ENCODE data around the gene DYNLL1. TPM values are rescaled to one million over a fixed set of nuclear protein-coding genes. Genes with fewer than 3 reads are reported as not detected.
"Not testable (repeated sequence)": the region's sequence is repeated elsewhere in the genome, so short reads cannot be mapped to it uniquely, and the experiment has no call there.

Gene DYNLL1
- total RNA-seq (10 to 100 TPM; 57.0 to 57.8 TPM), polyA plus RNA-seq (100 to 1,000 TPM; 156 to 192 (median 179) TPM), total RNA-seq (22.7 to 67.5 (median 31.9) reads per million in 6 experiments)

DNA sequence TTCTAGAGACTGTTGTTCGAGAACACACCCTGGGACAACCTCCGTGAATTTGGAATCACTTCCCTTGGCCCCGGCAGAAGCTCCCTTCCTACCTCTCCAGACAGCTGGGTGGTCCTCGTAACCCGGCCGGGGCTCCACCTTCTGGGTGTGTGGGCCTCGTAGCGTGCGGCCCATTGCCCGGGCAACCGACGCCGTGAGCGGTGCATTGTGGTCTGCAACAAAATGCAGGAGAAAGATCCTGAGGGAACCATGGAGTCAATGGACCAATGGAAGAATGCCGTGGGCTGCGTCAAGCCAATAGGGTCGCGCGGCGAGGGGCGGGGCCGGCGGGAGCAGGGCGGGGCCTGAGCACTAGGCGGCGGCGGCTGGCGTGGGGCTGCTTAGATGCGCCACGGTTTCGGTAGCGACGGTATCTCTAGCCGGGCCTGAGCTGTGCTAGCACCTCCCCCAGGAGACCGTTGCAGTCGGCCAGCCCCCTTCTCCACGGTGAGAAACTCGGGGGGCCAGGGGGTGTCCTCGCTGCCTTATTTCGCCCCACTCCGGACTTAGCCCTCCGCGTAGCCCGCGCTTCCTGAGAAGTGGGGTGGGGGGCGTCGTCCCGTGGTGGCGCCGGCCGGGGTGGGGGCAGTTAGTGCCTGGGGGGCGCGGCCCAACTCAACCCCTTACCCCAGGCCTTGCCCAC is at the start of gene DYNLL1:
TSS of gene DYNLL1 (plus strand) at position 383 of the 682 bp plus-strand sequence. CDS start 309 bp downstream, outside the sequence.
- POLR2A ChIA-PET, result interaction anchor here (0.6 to 5.9 kb wide), 12 partner anchors 17 to 295 kb away, joined by 3 to 52 read pairs (median 4); partner anchors contain the start of genes POP5, RNF10, RPLP0 and SRSF9
- ATAC-seq (peak; percentile 91 to 95), DNase-seq (peak; percentile 95 to 100 (median 98))
- H3K36me3 Mint-ChIP-seq, result peaks cover 0 to 29% (median 0%) of the 10 kb centered on the region in 3 donors
- H3K4me1 Mint-ChIP-seq, result peaks cover 13 to 37% (median 25%) of the 10 kb centered on the region in 4 donors
- peaks cover 0 to 2% (median 0%) of the 10 kb centered on the region in 5 donors for H3K27me3 Mint-ChIP-seq
- no peaks in the 10 kb centered on the region for H3K9me3 Mint-ChIP-seq
- peak within 1 kb of the TSS; percentile 83 to 98 (median 94) for H3K4me3 Mint-ChIP-seq
- H3K27ac Mint-ChIP-seq, result peak within 1 kb of the TSS; percentile 58 to 96 (median 94)

DNA sequence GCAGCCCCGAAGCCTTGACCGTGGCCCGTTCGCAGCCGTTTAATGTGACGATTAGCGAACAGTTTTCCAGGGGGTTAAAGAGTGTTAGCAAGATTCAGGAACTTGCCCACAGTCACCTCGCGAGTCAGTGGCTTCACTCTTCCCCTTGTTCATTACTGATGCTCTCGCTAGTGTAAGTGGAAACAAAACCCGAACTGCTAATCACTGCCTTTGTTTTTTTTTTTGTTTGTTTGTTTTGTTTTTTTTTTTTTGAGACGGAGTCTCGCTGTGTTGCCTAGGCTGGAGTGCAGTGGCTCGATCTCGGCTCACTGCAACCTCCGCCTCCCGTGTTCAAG is 49.1 kb upstream of the DYNLL1 start:
- DNase-seq, ATAC-seq, H3K9me3 Mint-ChIP-seq, H3K27me3 Mint-ChIP-seq: not testable (repeated sequence)
- Mint-ChIP-seq H3K27ac (peak overlapping the region; percentile 94 to 99 (median 98)), H3K4me1 (peaks cover 9 to 45% (median 27%) of the 10 kb centered on the region in 4 donors), H3K4me3 (peak overlapping the region; percentile 90 to 100 (median 98)), H3K36me3 (peaks cover 0 to 36% (median 0%) of the 10 kb centered on the region in 3 donors)
- POLR2A ChIA-PET, result interaction anchor here (0.7 to 3.6 kb wide), 4 partner anchors 8 to 1978 kb away, joined by 4 to 18 read pairs (median 4); partner anchors contain the start of genes RPLP0 and SRSF9

DNA sequence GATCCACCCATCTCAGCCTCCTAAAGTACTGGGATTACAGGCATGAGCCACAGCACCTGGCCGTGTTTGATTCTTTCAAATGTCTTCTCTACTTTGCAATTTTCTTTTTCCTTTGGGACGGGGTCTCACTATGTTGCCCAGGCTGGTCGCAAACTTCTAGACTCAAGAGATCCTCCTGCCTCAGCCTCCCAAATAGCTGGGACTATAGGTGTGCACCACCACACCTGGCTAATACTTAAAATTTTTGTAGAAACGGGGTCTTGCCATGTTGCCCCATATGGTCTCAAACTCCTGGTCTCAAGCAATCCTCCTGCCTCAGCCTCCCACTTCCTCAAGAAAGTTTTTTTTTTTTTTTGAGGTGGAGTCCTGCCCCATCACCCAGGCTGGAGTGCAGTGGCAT is 47.9 kb upstream of the DYNLL1 start:
- ATAC-seq, result no peak
- POLR2A ChIA-PET, result interaction anchor here (0.7 to 3.6 kb wide), 9 partner anchors 8 to 331 kb away, joined by 3 to 19 read pairs (median 3); partner anchors contain the start of gene SRSF9
- Mint-ChIP-seq H3K27me3 (peaks cover 0 to 1% (median 0%) of the 10 kb centered on the region in 5 donors), H3K36me3 (peaks cover 0 to 38% (median 0%) of the 10 kb centered on the region in 3 donors), H3K9me3 (no peaks in the 10 kb centered on the region), H3K4me3 (peak overlapping the region in 9 of 10 donors; percentile 90 to 100 (median 97)), H3K4me1 (peaks cover 9 to 46% (median 27%) of the 10 kb centered on the region in 4 donors), H3K27ac (peak overlapping the region in 6 of 10 donors; percentile 59 to 99 (median 98))
- DNase-seq, result no peak

GRCh38 chr12:120452524-120452923 is 43.4 kb upstream of the DYNLL1 start:
- H3K4me1 Mint-ChIP-seq, result peaks cover 5 to 28% (median 13%) of the 10 kb centered on the region in 4 donors
- not testable (repeated sequence) for H3K4me3 Mint-ChIP-seq, H3K27me3 Mint-ChIP-seq, DNase-seq, ATAC-seq, H3K9me3 Mint-ChIP-seq
- H3K36me3 Mint-ChIP-seq, result peaks cover 0 to 62% (median 0%) of the 10 kb centered on the region in 3 donors
- H3K27ac Mint-ChIP-seq, result peak overlapping the region in 2 of 10 donors; percentile 52 to 65
- POLR2A ChIA-PET, result interaction anchor here (2.0 kb wide), 1 partner anchor 16 kb away, joined by 5 read pairs; no protein-coding TSS in a partner anchor

- Mint-ChIP-seq H3K36me3 (peaks cover 0 to 67% (median 0%) of the 10 kb centered on the region in 3 donors), H3K9me3 (no peaks in the 10 kb centered on the region), H3K4me1 (peaks cover 0 to 21% (median 10%) of the 10 kb centered on the region in 4 donors), H3K27ac (peak overlapping the region in 4 of 10 donors; percentile 21 to 61 (median 34)), H3K27me3 (no peaks in the 10 kb centered on the region), H3K4me3 (peak overlapping the region in 1 of 10 donors; percentile 4)
- DNase-seq (no peak), ATAC-seq (no peak)
- POLR2A ChIA-PET, result interaction anchor here (0.5 to 2.0 kb wide), 3 partner anchors 15 to 898 kb away, joined by 3 to 7 read pairs (median 5); partner anchors contain the start of gene DYNLL1
Observed at GRCh38 chr12:120453060-120453750, 42.7 kb upstream of the DYNLL1 start.

GRCh38 chr12:120453977-120454376 is 41.9 kb upstream of the DYNLL1 start:
- POLR2A ChIA-PET, result interaction anchor here (0.6 to 2.0 kb wide), 4 partner anchors 14 to 1767 kb away, joined by 3 to 7 read pairs (median 4); partner anchors contain the start of gene DYNLL1

GRCh38 chr12:120455302-120455701 is 40.6 kb upstream of the DYNLL1 start:
- POLR2A ChIA-PET, result interaction anchor here (0.6 kb wide), 1 partner anchor 10 kb away, joined by 4 read pairs; no protein-coding TSS in a partner anchor

More at GRCh38 chr12:120453977-120454376, 41.9 kb upstream of the DYNLL1 start:
- Mint-ChIP-seq H3K36me3 (peaks cover 0 to 71% (median 3%) of the 10 kb centered on the region in 3 donors), H3K27me3 (no peaks in the 10 kb centered on the region), H3K9me3 (no peaks in the 10 kb centered on the region), H3K27ac (peak overlapping the region in 7 of 10 donors; percentile 8 to 81 (median 35)), H3K4me3 (no peak overlapping the region), H3K4me1 (peaks cover 0 to 18% (median 10%) of the 10 kb centered on the region in 4 donors)
- ATAC-seq (peak; percentile 87 to 94), DNase-seq (peak in 2 of 10 donors; percentile 25 to 37)

DNA sequence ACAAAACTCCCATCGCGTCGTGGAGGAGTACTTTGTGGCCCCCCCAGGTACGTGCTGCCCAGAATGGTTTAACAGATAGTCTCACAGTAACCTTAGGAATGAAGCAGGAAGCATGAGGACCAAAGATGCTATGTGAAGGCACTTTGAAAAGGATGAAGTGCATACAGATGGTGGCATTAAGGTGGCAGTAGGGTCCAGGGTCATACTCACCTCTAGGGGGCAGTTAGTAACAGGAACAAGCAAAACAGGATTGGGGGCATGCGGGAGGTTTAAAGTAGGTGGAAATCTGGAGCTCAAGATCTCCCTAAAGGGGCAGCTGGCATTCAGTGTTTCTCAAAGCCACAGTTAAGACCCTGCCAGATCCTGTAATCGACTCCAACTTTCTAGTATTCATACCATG is 38.8 kb upstream of the DYNLL1 start:
- Mint-ChIP-seq H3K4me1 (peaks cover 0 to 7% (median 6%) of the 10 kb centered on the region in 4 donors), H3K27ac (peak overlapping the region in 7 of 10 donors; percentile 26 to 90 (median 58)), H3K4me3 (no peak overlapping the region), H3K36me3 (peaks cover 0 to 82% (median 7%) of the 10 kb centered on the region in 3 donors), H3K27me3 (no peaks in the 10 kb centered on the region), H3K9me3 (no peaks in the 10 kb centered on the region)
- POLR2A ChIA-PET, result interaction anchor here (0.6 to 0.7 kb wide), 4 partner anchors 28 to 1218 kb away, joined by 3 to 8 read pairs (median 5); no protein-coding TSS in a partner anchor
- peak; percentile 41 to 50 for ATAC-seq
- no peak for DNase-seq

More at GRCh38 chr12:120455302-120455701, 40.6 kb upstream of the DYNLL1 start:
- ATAC-seq (no peak), DNase-seq (no peak)
- Mint-ChIP-seq H3K9me3 (no peaks in the 10 kb centered on the region), H3K4me1 (peaks cover 0 to 10% (median 6%) of the 10 kb centered on the region in 4 donors), H3K36me3 (peaks cover 0 to 80% (median 6%) of the 10 kb centered on the region in 3 donors), H3K4me3 (no peak overlapping the region), H3K27me3 (no peaks in the 10 kb centered on the region), H3K27ac (peak overlapping the region in 2 of 10 donors; percentile 69 to 77)

DNA sequence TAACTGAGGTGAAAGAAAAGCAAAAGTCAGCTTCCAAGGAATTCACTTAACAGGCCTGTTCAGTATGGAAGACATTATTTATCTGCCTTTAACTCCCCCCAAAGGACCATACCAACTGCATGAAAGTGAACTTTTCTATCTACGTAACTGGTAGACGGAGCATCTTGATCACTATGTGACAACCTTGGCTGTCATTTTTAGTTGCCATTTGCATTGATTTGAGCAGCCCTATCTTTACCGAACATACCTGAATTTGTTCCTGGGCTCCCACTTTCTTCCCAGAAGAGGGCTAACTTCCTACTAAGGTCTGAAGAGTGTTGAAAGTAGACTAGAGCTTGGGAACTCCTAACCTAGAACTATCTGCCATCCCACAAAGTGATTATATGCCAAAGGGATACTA is 35.8 kb upstream of the DYNLL1 start:
- H3K27ac Mint-ChIP-seq, result peak overlapping the region in 1 of 10 donors; percentile 31
- POLR2A ChIA-PET, result interaction anchor here (1.7 kb wide), 1 partner anchor 16 kb away, joined by 7 read pairs; no protein-coding TSS in a partner anchor
- no peak overlapping the region for H3K4me3 Mint-ChIP-seq
- peaks cover 6 to 12% (median 8%) of the 10 kb centered on the region in 4 donors for H3K4me1 Mint-ChIP-seq
- no peak for ATAC-seq
- H3K27me3 Mint-ChIP-seq, result no peaks in the 10 kb centered on the region
- H3K9me3 Mint-ChIP-seq, result no peaks in the 10 kb centered on the region
- DNase-seq, result no peak
- peaks cover 0 to 91% (median 11%) of the 10 kb centered on the region in 3 donors for H3K36me3 Mint-ChIP-seq

DNA sequence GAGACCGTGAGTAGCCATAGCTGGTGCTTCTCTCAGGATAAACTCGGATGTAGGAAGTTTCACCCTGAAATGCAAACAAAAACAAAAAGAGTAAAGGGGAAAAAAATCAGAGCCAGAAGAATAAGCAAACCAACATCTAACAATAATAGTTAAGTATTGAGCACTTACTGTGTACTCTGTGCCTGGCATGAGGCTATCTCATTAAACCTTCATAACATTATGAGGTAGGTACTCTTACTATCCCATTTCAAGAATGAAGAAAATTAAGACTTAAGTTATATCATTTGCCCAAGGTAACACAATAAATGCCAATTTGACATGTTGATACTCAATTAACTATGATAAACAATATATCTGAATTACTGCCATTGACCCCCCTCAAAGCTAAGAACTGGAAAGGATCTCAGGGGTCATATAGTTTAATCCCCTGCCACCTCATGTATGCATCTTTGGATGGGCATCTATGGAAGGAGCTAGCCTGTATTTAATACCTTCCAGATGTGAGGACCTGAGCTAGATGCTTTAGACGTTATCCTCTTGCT is 33.7 kb upstream of the DYNLL1 start:
- POLR2A ChIA-PET, result no interaction called here
- Mint-ChIP-seq H3K4me1 (peaks cover 0 to 29% (median 25%) of the 10 kb centered on the region in 4 donors), H3K4me3 (no peak overlapping the region), H3K27me3 (no peaks in the 10 kb centered on the region), H3K36me3 (peaks cover 0 to 90% (median 14%) of the 10 kb centered on the region in 3 donors), H3K27ac (peak overlapping the region in 2 of 10 donors; percentile 59 to 65), H3K9me3 (no peaks in the 10 kb centered on the region)
- DNase-seq (no peak), ATAC-seq (no peak)

DNA sequence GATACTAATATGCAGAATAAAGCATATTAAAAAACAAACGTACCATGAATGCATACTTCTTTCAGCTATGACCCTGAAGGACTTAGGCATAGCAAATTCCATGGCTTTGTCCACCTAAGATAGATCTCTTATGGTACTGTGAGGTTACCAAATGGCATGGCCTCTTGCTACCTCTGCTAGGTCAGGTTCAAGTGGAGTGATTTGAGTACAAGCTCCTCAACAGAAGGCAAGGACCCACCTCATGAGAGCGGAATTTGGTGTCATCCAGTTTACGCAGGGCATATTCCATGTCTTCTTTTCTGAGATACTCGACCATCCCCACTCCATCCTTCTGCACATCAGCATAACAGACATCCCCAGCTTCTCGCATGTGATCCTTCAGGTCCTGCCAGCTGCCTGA is 32.2 kb upstream of the DYNLL1 start:
- ATAC-seq (no peak), DNase-seq (no peak)
- POLR2A ChIA-PET, result interaction anchor here (0.5 kb wide), 1 partner anchor 1066 kb away, joined by 3 read pairs; no protein-coding TSS in a partner anchor
- Mint-ChIP-seq H3K36me3 (peaks cover 0 to 84% (median 12%) of the 10 kb centered on the region in 3 donors), H3K4me3 (no peak overlapping the region), H3K27ac (peak overlapping the region in 2 of 10 donors; percentile 19 to 46), H3K27me3 (no peaks in the 10 kb centered on the region), H3K4me1 (peaks cover 2 to 43% (median 37%) of the 10 kb centered on the region in 4 donors), H3K9me3 (no peaks in the 10 kb centered on the region)
